GM19240 (cell line): Measurements from ENCODE around the gene SYNDIG1.

Experiments used
- DNase-seq: peaks from one replicate; pipeline ENCODE4 v3.0.0; 2011; ENCODE audit warnings: low spot score; ENCODE audit not compliant: insufficient read length

The SYNDIG1 gene

DNA sequence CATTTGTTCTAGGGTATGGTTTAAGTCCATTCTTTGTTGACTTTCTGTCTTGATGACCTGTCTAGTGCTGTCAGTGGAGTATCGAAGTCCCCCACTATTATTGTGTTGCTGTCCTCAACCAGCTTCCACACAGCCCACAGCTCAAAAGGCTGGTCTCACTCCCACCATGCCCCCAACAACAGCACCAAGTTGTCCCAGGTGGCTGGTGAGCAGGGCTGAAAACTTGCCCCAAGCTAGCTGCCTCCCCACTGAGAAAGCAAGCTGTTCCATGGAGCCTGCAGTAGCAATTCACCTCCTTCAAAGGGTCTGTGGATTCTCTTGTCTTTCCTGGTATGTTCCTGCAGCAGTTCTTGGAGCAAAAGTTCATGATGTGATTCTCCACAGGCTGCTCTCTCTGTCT lies 221.0 kb downstream of the SYNDIG1 start:
- no peak for DNase-seq

DNA sequence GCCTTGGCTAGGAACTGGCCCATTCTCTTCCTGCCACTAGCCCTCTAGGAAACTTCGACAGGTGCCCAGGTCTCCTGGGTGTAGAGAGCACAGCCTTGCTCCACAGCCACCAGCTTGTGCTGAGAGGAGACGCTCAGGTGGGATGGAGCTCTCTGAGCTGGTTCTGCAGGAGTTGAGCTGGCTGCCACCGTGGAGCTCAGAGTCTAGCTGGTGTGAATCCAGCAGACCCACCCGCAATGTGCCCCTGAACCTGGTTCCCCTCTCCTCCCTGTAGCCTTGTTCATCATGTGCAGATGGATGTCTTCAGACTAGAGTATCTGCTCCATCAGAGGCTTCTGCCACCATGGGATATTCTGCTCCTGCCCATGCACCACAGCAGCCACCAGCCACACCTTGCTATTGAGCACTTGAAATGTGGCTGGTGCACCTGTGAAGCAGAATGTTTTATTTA lies 222.5 kb downstream of the SYNDIG1 start:
- DNase-seq = no peak

DNA sequence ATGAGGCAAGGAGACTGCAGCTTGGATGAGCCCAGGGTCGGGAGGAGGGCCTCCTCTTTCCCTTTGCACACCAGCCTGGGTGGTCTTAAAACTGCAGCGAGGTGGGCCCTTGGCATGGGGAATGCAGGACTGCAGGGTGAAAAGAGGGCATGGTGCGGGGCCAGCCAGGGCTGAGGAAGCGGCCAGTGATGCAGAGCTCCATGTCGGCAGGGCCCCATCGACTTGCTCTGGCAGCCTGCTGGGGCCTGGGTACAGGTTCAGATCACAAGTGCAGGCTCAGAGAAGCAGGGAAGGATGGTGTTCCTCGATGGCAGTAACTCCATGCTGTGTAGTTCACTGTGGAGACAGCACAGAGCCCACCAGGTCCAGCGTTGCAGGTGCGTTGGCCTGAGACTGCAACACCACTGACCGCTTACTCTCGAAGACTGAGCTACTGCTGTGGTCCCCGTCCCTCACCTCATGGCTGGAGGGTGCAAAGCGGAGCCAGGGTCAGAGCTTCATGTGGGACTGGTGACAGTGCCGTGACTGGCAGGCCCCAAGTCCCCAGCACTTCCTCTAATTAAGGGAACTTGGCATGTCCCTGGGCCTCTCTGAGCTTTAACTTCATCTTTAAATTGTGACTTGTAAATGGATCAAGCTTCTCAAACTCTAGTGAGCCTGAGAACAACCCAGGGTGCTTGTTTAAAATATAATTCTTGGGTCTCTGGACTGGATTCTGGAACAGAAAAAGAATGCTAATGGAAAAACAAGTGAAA lies 223.2 kb downstream of the SYNDIG1 start:
- no peak for DNase-seq

DNA sequence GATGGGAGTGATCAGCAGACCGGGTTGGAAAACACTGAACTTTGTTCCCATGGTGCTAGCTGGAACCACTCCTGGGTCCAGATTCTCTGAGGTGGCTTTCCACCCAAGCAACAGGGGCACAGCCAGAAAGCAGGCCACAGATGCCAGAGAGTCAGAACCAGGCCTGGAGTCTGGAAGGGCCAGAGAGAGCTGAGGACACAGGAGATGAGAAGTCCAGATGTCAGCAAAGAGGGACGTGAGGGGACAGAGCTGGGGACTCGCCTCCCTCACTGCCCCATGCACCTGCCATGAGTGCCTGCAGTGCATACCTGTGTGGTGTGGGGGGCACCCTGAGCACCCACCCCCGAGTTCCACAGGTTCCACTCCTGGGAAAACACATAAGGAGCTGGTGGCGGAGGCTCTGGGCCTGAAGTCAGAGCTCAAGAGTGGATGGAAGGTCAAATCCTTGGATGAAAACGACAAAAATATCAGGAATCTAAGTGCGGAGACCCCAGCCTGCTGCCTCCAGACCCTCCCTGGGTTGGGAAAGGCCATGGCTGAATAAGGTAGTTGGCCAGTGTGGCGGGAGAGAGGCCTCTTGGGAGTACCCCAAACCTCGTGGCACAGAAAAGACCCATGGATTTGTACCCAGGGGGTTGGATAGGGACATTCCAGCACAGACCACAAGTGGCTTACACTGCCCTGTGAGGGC lies 224.2 kb downstream of the SYNDIG1 start:
- no peak for DNase-seq

DNA sequence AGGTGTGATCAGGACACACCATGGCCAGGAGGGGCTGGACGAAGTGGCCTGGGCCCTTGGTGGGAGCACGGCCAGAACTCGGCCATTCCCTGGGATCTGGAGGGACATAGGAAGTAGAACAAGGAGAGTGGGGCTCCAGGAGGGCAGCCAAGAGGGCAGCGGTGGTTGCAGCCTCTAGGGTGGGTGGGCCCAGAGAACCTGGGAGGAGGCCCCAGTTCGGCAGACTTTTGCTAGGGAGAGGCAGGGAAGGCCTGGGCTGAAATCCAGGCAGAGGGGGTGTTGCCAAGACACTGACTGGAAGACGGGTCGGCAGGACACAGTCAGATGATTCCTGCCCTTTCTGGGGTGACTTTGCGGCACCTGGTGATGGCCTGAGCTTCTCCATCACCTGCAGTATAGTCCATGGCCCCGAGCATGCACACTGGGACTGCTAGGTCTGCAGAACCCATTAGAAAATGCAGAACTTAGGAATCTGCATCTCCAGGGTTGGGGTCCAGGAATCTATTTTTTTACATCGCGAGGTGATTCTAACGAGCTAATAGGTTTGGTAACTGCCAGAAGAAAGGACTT lies 224.8 kb downstream of the SYNDIG1 start:
- DNase-seq = no peak

DNA sequence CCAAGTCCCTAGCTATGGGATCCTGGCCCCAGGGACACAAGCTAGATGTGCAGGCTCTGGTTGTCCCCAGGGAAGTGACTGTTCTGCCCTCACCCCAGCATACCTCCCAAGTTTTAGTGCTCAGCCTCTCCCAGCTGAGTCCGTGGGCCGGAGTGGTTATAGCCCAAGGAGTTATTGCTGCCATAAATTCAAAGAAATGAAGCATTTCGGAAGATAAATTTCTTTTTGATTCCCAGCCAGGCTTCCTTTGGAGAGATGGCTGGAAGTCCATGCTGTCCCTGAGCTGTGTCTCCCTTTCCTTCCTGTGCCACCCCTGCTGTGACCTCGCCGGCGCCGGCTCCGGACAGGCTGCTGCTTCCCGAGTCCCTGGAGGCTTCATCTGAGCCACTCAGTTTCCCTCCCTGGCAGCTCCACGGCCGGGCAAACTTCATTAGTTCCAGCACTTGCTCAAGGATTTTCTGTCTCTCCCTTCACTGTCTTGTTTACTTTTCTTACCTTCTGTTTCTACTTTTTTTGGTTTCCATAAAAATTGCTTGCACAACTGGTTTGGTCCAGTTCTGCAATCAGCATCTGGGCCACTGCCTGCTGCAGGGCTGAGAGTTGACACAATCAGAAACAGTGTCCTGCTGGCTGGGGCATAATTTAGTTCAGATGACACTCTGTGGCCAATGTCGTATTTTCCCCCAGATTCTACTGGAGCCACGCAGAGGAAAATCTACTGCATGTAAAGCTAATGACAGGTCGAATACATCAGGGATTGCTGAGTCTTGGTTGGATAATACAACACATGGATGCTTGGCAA lies 225.5 kb downstream of the SYNDIG1 start:
- no peak for DNase-seq

DNA sequence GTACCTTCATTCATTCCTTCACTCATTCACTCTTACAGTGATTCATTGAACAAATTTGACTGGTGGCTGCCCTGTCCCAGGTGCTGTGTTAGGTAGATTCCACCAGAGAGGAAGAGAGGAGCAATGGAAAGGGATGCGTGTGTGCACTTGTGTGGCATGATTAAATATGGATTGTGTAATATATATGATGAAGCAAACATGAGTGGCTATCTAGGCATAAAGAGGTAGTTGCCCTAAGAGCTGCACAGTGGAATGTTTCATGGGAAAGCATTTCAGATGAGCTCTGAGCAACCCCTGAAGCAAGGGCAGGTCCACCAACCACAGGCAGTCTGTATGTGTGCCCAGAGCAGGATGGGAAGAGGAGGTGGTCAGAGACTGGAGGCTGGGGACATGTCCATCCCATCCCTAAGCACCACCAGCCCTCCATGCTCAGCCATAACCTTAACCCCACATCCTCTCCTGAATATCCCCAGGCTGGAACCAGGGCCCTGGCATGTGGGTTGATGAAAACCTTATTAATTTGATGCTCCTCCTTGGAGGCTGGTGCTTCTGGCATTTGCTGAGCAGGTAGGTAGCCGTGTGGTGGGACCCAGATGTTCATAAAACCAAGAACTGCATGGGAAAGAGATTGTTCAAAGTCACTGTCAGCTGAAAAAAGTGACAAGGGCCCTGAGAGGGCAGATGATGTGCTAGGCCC lies 226.2 kb downstream of the SYNDIG1 start:
- no peak for DNase-seq

DNA sequence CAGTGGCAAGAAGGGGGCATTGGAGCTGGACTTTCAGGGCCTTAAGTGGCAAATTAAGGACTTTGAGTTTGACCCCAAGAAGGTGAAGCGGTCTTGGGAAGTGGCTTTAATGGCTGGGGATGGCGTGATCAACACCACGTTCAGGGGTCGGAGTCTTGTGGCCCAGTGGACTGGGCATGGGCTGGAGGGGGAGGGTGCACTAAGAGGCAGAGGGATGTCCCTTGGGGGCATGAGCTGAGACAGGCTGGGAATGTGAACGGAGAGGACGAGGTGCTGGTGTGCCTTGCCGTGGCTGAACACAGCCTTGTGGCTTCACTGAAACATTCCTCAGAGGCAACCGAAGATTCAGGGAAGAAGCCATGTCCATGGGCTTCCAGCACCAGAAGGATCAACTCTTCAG lies 227.0 kb downstream of the SYNDIG1 start:
- DNase-seq = no peak

DNA sequence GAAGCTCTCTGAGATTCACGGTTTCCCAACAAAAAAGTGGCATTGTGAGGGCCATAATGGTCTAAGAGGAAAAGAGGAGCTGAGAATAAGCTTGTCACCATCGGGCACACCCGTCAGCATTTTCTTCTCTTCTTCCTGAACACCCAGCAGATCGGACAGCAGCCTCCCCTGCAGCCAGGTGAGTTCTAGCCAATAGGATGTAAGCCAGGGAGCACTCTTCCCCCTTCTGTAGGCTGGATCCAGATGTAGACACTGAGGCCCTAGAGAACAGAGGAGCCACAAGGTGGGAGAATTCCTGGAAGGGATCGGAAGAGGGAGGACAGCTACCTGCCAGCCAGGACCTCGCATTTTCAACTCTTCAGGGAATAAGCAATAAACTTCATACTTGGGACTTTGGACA lies 228.0 kb downstream of the SYNDIG1 start:
- no peak for DNase-seq

DNA sequence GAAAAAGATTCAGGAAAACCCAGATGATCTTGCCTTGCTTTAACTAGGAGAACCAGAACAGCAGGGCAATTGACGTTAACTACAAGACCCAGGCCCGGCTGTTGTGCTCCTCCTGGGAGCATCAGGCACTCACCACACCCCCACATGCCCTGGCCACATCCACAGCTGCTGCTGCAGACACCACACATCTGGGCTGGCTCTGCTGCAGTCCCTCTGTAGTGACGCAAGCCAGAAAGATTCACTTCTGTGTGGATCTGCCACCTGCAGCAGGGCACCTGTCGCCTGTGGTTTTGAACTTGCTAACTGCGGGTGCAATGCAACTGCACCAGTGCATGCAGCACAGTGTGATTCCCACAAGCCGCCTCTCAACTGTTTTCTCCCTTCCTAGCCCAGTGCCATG lies 228.8 kb downstream of the SYNDIG1 start:
- DNase-seq = no peak

DNA sequence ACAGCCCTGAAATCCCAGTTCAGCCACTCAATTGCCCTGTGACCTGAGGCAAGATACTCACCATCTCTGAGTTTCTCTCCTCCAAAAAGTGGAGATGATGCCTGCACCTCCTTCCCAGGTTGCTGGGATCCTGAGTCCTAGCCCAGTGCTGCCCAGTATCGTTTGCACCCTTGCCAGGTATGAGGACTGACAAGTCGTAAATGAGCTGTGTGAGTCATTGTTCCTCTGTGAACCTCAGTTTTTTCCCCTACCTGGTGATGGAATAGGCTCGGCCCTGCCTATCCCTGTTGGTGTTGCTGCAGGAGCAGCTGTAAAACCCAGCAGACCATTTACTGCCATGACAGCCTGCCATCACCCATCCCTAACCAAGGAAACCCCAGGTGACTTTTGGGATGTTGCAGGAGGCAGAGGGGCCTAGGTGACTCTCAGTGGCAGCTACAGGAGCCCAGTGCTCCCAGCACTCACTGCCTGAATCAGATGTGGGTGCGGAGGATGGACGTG lies 229.3 kb downstream of the SYNDIG1 start:
- DNase-seq = no peak

DNA sequence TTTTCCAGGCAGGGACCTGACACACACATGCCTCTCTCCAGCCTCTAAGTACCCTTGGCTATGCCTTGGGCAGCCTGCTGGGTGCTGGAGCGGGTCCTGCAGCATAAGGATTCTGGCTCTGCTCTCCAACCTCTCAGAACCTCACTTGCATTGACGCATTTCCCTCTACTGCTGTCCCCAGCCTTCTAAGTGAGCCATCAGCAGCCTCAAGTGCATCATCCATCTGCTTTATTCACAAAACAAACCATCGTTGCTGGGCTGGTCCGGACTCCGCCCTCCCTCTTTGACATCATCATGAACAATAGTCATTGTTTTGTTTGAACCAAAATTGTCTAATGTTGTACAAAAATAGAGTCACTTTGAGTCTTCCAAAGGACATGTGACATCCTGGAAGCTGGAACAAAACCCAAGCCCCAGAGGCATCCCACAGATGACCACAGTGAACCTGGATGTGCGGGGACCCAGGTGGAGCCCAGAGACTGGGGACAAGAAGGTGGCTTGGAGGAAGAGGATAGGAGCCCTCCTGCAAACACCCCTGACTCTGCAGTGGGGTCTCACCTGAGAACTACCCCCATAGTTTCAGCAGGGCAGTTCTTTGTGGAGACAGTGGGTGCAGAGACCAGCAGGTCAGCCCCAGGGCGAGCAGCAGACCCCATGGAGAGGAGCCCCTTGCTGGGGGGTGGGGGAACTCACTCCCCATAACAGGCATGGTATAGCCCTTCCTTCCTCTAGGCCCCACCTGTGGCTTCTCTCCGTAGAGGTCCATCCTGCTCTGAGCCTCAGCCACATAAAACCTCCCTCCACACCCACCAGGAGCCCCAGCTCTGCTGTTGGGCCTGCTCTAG lies 230.1 kb downstream of the SYNDIG1 start:
- no peak for DNase-seq

DNA sequence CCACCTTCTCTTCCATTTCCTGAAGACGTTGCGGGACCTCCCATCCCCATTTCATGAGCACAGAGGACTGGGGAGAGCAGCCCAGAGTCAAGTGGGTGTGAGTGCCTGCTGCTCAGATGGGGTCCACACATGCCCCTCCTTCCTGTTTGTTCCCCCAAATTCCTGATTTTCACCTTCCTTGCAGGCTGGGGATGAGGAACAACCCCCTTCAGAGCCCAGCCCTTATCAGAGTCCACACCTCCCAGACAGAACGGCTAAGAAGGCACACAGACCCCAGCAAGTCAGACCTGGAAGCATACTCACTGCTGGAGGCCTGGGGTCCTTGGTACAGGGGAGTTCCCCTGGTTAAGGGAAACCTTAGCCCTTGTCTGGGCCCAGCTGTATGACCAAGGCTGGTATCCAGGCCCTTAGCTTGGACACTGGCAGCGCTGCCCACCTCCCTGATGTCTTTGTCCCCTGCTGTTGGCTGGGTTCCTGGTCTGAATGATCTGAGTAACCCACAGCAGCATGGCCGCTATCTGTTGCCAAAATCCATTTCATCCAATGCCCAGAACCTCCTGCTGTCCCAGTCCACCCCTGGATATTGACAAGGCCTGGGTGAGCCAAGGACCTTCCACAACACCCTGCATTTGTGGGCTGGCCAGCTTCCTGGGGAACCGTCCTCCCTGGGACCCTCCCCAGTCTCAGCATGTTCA lies 230.9 kb downstream of the SYNDIG1 start:
- DNase-seq = no peak

DNA sequence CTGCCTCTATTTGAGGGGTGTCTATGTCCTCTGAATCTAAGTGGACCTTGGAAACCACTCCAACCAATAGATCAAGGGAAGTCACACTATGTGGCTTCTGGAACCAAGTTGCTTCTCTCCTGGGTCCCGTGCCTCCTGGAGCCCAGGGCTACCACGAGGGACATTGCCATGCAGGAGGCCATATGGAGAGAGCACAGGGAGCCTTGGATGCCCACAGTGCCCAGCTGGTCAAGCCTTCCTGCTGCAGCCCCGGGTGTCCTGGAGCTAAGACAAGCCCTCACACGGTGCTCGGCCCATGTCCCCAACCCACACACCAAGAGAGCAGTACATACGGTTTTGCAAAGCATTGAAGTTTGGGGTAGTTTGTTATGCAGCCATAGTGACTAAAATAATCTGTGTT lies 231.6 kb downstream of the SYNDIG1 start:
- no peak for DNase-seq

DNA sequence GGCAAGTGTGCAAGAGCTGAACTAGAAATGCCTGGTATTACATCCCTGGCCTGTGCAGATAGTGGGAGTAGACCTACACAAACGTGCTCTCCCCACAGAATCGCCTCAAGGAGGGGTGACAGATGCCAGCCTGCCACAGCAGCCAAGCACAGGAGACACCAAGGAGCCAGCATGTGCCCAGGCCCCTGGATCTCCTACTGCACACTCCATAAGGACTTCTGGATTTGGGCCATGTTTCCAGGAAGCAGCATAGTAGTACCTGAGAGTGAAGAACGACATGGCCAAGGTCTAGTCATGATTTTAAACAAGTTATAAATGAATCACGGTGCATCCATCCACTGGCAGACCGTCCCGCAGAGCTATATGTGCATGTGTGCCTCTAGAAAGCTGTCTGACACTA lies 232.2 kb downstream of the SYNDIG1 start:
- DNase-seq = no peak

DNA sequence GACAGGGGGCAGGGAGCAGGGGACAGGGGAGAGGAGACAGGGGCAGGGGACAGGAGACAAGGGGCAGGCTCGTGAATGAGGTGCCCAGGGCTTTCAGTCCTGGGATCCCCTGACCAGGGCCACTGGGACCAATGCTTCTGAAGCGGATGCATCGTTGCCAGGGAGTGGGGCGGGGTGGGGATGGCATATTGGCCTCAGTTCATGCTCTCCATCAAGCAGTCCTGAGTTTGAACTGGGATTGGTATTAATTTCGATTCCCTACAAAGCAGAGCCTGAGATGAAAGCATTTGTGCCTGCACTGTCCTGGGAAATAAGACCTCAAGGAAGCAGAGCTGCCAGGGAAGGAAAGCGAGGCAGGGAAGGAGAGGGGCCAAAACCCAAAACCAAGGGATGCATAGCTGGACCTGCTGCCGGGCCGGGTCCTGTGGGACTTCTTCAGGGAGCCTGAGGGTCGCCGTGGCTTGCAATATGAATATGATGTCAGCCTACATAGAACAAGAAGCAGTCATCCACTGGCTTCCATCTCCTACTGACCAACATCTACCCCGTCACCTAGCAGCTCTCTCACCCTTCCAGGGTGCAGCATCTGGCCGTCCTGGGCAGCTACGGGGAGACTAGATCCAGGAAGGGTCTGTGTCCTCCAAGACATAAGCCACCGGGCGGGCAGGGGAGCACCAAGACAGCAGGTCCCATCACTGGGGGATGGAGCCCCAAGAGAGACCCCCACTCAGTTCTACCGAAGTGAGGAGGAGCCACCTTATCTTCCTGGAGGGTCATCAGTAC lies 233.3 kb downstream of the SYNDIG1 start:
- no peak for DNase-seq

DNA sequence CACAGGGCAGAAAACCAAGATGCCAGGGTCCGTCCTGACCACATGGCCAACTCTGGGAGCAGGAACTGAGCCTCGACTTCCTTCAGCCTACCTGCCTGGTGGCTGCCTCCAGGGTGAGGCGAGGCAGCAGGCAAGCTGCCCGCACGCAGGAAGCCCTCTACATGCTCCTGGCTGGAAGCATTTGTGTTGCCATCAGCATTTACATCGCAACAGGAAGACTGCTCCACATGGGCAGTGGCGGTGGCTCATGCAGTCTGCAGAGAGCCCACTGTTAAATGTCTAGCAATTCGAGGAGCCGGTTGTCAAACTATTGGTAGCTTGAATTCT lies 233.8 kb downstream of the SYNDIG1 start:
- DNase-seq = no peak

DNA sequence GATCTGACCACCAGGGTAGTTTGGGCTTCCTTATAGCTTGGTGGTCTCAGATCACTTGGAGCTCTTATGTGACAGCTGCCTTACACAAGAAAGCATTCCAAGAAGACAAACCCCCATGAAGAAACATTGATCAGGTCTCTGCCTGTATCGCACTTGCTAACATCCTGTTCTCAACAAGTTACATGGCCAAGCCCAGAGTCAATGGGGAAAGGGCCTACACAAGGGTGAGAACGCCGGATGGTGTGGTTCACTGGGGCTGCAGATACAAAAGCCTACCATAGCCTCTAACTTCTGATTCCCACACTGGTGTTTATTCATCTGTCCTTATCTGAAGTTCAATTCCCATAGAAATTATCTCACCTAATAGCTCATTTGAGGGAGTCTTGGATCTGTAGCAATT lies 235.5 kb downstream of the SYNDIG1 start:
- no peak for DNase-seq

DNA sequence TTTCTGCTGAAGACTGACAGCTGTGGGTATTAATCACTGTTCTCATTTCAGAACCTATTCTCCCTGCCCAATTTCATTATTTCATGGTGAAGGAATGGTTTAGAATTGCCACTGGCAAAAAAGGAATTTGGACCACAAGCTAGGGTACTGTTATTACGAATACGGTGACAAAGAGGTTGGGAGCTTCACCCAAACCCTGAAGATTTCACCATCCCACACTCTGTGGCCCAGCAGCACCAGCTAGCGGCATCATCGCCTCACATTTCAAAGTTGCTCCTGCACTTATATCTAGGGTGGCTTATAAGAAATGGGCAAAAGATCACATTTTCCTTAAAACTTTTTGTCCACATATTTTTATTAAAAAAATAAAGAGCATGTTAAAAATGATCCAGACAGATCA lies 236.1 kb downstream of the SYNDIG1 start:
- DNase-seq = no peak
